HEK293 (cell line): ENCODE results near the gene PLXNA2.

Experiments used
- CTCF ChIA-PET: fragments of 350-600 bp; formaldehyde crosslinking; extraction: SDS; loops from one replicate; lab custom pipeline; 2021; ENCODE audit warnings: antibody characterized with exemption; lab: Yijun Ruan, JAX
- POLR2A ChIA-PET: fragments of 300-600 bp; formaldehyde crosslinking; extraction: SDS; loops from one replicate; lab custom pipeline; 2020; ENCODE audit warnings: antibody characterized with exemption, inconsistent platforms; lab: Yijun Ruan, JAX
- H3K27ac ChIP-seq: fragments of 200-500 bp; sonication (Bioruptor generic); 2 replicates; pipeline ENCODE4 v1.5.1; 2014; ENCODE audit warnings: low read depth, low read length, control low read depth, inconsistent platforms; ENCODE audit errors: extremely low read depth
- H3K36me3 ChIP-seq, 2 experiments: fragments of 200-500 bp in 1 of 2; sonication (Bioruptor generic) in 1 of 2; 1 replicate in 1 of 2; 2 replicates in 1 of 2; pipeline ENCODE4 v1.5.1; 2014 to 2017; ENCODE audit warnings: inconsistent platforms in 2 of 2, low read length in 2 of 2; ENCODE audit not compliant: control insufficient read depth in 2 of 2, insufficient read depth in 1 of 2
- H3K4me1 ChIP-seq: fragments of 200-500 bp; sonication (Bioruptor generic); 2 replicates; pipeline ENCODE4 v1.5.1; 2014; ENCODE audit warnings: mild to moderate bottlenecking, low read length, inconsistent platforms; ENCODE audit not compliant: control insufficient read depth, insufficient read depth
- H3K4me3 ChIP-seq: 2 replicates; pipeline ENCODE4 v1.5.1; 2011; ENCODE audit warnings: low read depth, mild to moderate bottlenecking, control low read depth, low read length, moderate library complexity
- H3K9me3 ChIP-seq: fragments of 200-500 bp; sonication (Bioruptor generic); 2 replicates; pipeline ENCODE4 v1.5.1; 2014; ENCODE audit warnings: low read depth, low read length, inconsistent platforms; ENCODE audit not compliant: control insufficient read depth, insufficient read depth
- GFI1B ChIP-seq: fragments of 450-650 bp; formaldehyde crosslinking; IDR thresholded peaks from 2 replicates; pipeline ENCODE4 v1.5.1; 2016; ENCODE audit warnings: missing biosample characterization, missing genetic modification characterization
- IKZF3 ChIP-seq: fragments of 450-650 bp; IDR thresholded peaks from 2 replicates; pipeline ENCODE4 v1.5.0; 2018; ENCODE audit warnings: missing biosample characterization, mild to moderate bottlenecking, missing genetic modification characterization, moderate library complexity
- OSR2 ChIP-seq: fragments of 450-650 bp; formaldehyde crosslinking; IDR thresholded peaks from 2 replicates; pipeline ENCODE4 v1.5.1; 2016; ENCODE audit warnings: missing biosample characterization, missing genetic modification characterization
- YY1 ChIP-seq: fragments of 450-650 bp; formaldehyde crosslinking; IDR thresholded peaks from 2 replicates; pipeline ENCODE4 v1.5.1; 2018; ENCODE audit warnings: missing biosample characterization, missing genetic modification characterization
- ZBTB6 ChIP-seq: fragments of 450-650 bp; formaldehyde crosslinking; IDR thresholded peaks from 2 replicates; pipeline ENCODE4 v1.5.1; 2017; ENCODE audit warnings: missing biosample characterization, missing genetic modification characterization
- ZBTB7A ChIP-seq: fragments of 450-650 bp; formaldehyde crosslinking; IDR thresholded peaks from 2 replicates; pipeline ENCODE4 v1.5.1; 2016; ENCODE audit warnings: low read depth, missing biosample characterization, missing genetic modification characterization
- ZFHX2 ChIP-seq: fragments of 450-650 bp; formaldehyde crosslinking; conservative IDR thresholded peaks from 2 replicates; pipeline ENCODE4 v1.5.1; 2016; ENCODE audit warnings: missing biosample characterization, missing genetic modification characterization
- ZNF221 ChIP-seq: fragments of 450-650 bp; formaldehyde crosslinking; IDR thresholded peaks from 2 replicates; pipeline ENCODE4 v1.5.1; 2017; ENCODE audit warnings: missing biosample characterization, missing genetic modification characterization, borderline replicate concordance
- ZNF266 ChIP-seq: fragments of 450-650 bp; formaldehyde crosslinking; IDR thresholded peaks from 2 replicates; pipeline ENCODE4 v1.5.1; 2016; ENCODE audit warnings: missing biosample characterization, missing genetic modification characterization, low read depth
- ZNF366 ChIP-seq: fragments of 450-650 bp; formaldehyde crosslinking; conservative IDR thresholded peaks from 2 replicates; pipeline ENCODE4 v1.5.1; 2016; ENCODE audit warnings: missing biosample characterization, missing genetic modification characterization
- ZNF488 ChIP-seq: fragments of 450-650 bp; formaldehyde crosslinking; IDR thresholded peaks from 2 replicates; pipeline ENCODE4 v1.5.1; 2016; ENCODE audit warnings: missing biosample characterization, missing genetic modification characterization
- ZNF514 ChIP-seq: fragments of 450-650 bp; formaldehyde crosslinking; IDR thresholded peaks from 2 replicates; pipeline ENCODE4 v1.5.1; 2016; ENCODE audit warnings: missing biosample characterization, missing genetic modification characterization
- ZNF76 ChIP-seq: fragments of 450-650 bp; formaldehyde crosslinking; IDR thresholded peaks from 2 replicates; pipeline ENCODE4; 2016; ENCODE audit warnings: low read depth, missing biosample characterization, missing genetic modification characterization, borderline replicate concordance
- TF ChIP-seq, protein P1 (sequence below): fragments of 450-650 bp; formaldehyde crosslinking; IDR thresholded peaks from 2 replicates; pipeline ENCODE4 v1.5.1; 2016; ENCODE audit warnings: missing biosample characterization, missing genetic modification characterization
- TF ChIP-seq, protein P2 (sequence below): fragments of 450-650 bp; formaldehyde crosslinking; IDR thresholded peaks from 2 replicates; pipeline ENCODE4 v1.5.1; 2017; ENCODE audit warnings: missing biosample characterization, mild to moderate bottlenecking, missing genetic modification characterization, moderate library complexity
- TF ChIP-seq, protein P3 (sequence below): fragments of 450-650 bp; formaldehyde crosslinking; IDR thresholded peaks from 2 replicates; pipeline ENCODE4 v1.5.1; 2017; ENCODE audit warnings: missing biosample characterization, missing genetic modification characterization
- TF ChIP-seq, protein P4 (sequence below): fragments of 450-650 bp; formaldehyde crosslinking; IDR thresholded peaks from 2 replicates; pipeline ENCODE4 v1.5.1; 2016; ENCODE audit warnings: missing biosample characterization, missing genetic modification characterization, borderline replicate concordance

PLXNA2 gene

GRCh38 chr1:208254862-208255261, 10.7 kb upstream of the PLXNA2 start (continued):
- TF ChIP-seq, protein P1, sequence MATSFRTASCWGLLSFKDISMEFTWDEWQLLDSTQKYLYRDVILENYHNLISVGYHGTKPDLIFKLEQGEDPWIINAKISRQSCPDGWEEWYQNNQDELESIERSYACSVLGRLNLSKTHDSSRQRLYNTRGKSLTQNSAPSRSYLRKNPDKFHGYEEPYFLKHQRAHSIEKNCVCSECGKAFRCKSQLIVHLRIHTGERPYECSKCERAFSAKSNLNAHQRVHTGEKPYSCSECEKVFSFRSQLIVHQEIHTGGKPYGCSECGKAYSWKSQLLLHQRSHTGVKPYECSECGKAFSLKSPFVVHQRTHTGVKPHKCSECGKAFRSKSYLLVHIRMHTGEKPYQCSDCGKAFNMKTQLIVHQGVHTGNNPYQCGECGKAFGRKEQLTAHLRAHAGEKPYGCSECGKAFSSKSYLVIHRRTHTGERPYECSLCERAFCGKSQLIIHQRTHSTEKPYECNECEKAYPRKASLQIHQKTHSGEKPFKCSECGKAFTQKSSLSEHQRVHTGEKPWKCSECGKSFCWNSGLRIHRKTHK, result no peak
- TF ChIP-seq OSR2 (tag by site-specific recombination) (no peak), ZBTB6 (tag by site-specific recombination) (no peak), ZNF488 (tag by site-specific recombination) (no peak), ZFHX2 (no peak), ZNF221 (tag by site-specific recombination) (no peak), ZNF366 (tag by site-specific recombination) (no peak), GFI1B (tag by site-specific recombination) (no peak)
- TF ChIP-seq, protein P2, sequence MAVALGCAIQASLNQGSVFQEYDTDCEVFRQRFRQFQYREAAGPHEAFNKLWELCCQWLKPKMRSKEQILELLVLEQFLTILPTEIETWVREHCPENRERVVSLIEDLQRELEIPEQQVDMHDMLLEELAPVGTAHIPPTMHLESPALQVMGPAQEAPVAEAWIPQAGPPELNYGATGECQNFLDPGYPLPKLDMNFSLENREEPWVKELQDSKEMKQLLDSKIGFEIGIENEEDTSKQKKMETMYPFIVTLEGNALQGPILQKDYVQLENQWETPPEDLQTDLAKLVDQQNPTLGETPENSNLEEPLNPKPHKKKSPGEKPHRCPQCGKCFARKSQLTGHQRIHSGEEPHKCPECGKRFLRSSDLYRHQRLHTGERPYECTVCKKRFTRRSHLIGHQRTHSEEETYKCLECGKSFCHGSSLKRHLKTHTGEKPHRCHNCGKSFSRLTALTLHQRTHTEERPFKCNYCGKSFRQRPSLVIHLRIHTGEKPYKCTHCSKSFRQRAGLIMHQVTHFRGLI (tag by site-specific recombination), result no peak

DNA sequence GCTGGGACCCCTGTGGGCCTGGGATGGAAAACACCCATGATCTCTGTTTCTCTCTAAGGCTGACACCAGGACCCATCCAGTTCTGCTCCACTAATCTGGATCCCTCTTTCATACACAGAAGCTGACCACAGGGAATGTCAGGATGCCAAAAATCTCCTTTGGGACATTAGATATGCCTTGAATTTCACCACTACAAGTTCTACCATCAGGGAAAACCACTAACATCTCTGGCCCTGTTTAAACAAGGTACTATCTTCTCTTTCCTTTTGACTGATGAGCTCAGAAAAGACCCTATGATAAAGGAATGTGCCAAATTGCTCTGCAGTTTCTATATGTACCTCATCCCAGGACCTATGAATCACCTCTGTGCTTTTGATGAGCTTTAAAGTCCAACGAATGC, 10.2 kb upstream of the PLXNA2 start:
- POLR2A ChIA-PET, result interaction anchor here (1.0 kb wide), 1 partner anchor 10 kb away, joined by 4 read pairs; the partner anchor contains the start of gene PLXNA2

More for the DNA sequence above, 10.2 kb upstream of the PLXNA2 start:
- CTCF ChIA-PET, result interaction anchor here (0.6 kb wide), 1 partner anchor 9 kb away, joined by 5 read pairs; no protein-coding TSS in a partner anchor
- TF ChIP-seq ZNF266 (tag by site-specific recombination) (no peak), IKZF3 (tag by site-specific recombination) (no peak), YY1 (tag by site-specific recombination) (no peak), ZNF514 (tag by site-specific recombination) (no peak), ZBTB7A (tag by site-specific recombination) (no peak), ZNF76 (tag by site-specific recombination) (no peak)
- TF ChIP-seq, protein P3, sequence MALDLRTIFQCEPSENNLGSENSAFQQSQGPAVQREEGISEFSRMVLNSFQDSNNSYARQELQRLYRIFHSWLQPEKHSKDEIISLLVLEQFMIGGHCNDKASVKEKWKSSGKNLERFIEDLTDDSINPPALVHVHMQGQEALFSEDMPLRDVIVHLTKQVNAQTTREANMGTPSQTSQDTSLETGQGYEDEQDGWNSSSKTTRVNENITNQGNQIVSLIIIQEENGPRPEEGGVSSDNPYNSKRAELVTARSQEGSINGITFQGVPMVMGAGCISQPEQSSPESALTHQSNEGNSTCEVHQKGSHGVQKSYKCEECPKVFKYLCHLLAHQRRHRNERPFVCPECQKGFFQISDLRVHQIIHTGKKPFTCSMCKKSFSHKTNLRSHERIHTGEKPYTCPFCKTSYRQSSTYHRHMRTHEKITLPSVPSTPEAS (tag by site-specific recombination), result no peak
- TF ChIP-seq, protein P4, sequence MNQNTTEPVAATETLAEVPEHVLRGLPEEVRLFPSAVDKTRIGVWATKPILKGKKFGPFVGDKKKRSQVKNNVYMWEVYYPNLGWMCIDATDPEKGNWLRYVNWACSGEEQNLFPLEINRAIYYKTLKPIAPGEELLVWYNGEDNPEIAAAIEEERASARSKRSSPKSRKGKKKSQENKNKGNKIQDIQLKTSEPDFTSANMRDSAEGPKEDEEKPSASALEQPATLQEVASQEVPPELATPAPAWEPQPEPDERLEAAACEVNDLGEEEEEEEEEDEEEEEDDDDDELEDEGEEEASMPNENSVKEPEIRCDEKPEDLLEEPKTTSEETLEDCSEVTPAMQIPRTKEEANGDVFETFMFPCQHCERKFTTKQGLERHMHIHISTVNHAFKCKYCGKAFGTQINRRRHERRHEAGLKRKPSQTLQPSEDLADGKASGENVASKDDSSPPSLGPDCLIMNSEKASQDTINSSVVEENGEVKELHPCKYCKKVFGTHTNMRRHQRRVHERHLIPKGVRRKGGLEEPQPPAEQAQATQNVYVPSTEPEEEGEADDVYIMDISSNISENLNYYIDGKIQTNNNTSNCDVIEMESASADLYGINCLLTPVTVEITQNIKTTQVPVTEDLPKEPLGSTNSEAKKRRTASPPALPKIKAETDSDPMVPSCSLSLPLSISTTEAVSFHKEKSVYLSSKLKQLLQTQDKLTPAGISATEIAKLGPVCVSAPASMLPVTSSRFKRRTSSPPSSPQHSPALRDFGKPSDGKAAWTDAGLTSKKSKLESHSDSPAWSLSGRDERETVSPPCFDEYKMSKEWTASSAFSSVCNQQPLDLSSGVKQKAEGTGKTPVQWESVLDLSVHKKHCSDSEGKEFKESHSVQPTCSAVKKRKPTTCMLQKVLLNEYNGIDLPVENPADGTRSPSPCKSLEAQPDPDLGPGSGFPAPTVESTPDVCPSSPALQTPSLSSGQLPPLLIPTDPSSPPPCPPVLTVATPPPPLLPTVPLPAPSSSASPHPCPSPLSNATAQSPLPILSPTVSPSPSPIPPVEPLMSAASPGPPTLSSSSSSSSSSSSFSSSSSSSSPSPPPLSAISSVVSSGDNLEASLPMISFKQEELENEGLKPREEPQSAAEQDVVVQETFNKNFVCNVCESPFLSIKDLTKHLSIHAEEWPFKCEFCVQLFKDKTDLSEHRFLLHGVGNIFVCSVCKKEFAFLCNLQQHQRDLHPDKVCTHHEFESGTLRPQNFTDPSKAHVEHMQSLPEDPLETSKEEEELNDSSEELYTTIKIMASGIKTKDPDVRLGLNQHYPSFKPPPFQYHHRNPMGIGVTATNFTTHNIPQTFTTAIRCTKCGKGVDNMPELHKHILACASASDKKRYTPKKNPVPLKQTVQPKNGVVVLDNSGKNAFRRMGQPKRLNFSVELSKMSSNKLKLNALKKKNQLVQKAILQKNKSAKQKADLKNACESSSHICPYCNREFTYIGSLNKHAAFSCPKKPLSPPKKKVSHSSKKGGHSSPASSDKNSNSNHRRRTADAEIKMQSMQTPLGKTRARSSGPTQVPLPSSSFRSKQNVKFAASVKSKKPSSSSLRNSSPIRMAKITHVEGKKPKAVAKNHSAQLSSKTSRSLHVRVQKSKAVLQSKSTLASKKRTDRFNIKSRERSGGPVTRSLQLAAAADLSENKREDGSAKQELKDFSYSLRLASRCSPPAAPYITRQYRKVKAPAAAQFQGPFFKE (tag by site-specific recombination), result no peak
- Histone ChIP-seq H3K4me3 (no peak overlapping the region), H3K36me3 (no peaks in the 10 kb centered on the region), H3K9me3 (no peaks in the 10 kb centered on the region), H3K27ac (no peak overlapping the region), H3K4me1 (no peaks in the 10 kb centered on the region)
